ENCODE measurements around the gene DNTT.

Gene DNTT

DNA sequence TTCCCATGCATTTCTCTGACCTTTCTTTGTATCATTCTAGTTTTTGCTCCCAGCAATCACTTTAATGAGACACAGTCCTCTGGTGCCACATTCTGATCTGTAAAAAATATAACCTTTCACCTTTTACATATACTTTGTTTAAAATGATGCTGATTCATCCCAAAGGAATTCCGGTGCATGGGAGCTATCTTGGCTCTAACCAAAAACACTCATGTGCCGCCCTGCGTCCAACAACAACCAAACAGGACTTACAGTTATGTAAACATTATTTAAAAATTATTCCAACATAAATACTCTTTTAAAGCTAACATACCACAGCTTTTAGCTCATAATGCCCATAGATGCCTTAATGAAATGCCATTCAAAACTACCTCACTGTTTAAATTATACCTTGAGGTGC lies 62.3 kb downstream of the DNTT start:
- no peak overlapping the region for H3K9ac ChIP-seq
- H3K79me2 ChIP-seq: no peaks in the 10 kb centered on the region
- H3K4me3 ChIP-seq (ENCODE audit: low read depth, low read length): no peak overlapping the region
- no peaks in the 10 kb centered on the region for H3K27me3 ChIP-seq (ENCODE audit: control insufficient read depth, insufficient read depth, low read length)
- no peak overlapping the region for H2AFZ ChIP-seq
- no peaks in the 10 kb centered on the region for H3K9me3 ChIP-seq (ENCODE audit: control insufficient read depth, low read length)
- no peak overlapping the region for H3K27ac ChIP-seq
- H3K4me1 ChIP-seq: no peaks in the 10 kb centered on the region
- H3K4me2 ChIP-seq (ENCODE audit: low read length): no peak overlapping the region
- H3K36me3 ChIP-seq (ENCODE audit: control insufficient read depth, insufficient read depth, low read length): no peaks in the 10 kb centered on the region
- TF ChIP-seq, protein P1, sequence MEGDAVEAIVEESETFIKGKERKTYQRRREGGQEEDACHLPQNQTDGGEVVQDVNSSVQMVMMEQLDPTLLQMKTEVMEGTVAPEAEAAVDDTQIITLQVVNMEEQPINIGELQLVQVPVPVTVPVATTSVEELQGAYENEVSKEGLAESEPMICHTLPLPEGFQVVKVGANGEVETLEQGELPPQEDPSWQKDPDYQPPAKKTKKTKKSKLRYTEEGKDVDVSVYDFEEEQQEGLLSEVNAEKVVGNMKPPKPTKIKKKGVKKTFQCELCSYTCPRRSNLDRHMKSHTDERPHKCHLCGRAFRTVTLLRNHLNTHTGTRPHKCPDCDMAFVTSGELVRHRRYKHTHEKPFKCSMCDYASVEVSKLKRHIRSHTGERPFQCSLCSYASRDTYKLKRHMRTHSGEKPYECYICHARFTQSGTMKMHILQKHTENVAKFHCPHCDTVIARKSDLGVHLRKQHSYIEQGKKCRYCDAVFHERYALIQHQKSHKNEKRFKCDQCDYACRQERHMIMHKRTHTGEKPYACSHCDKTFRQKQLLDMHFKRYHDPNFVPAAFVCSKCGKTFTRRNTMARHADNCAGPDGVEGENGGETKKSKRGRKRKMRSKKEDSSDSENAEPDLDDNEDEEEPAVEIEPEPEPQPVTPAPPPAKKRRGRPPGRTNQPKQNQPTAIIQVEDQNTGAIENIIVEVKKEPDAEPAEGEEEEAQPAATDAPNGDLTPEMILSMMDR (IDR thresholded peaks at IDR 0.05): no peak

DNA sequence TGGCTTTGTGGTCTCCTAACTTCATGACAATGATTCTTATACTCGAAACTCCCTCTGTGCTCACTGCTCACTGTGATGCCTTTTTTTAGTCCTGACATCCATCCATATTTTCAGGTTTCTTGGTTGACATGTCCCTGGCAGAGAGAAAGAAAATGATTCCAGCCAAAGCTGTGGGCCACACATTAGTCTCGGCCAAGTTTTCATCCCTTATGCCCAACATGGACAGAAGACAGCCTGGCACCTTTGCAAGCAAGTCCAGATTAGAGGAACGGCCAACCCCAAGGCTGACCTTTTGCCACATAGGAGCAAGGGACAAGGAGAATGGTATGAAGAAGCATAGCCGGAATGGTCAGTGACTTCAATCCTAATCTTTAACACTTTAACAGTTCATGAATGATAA lies 63.2 kb downstream of the DNTT start:
- Histone ChIP-seq H3K9ac (no peak overlapping the region), H3K79me2 (no peaks in the 10 kb centered on the region), H3K4me1 (no peaks in the 10 kb centered on the region), H3K9me3 (ENCODE audit: control insufficient read depth, low read length) (no peaks in the 10 kb centered on the region), H3K27me3 (ENCODE audit: control insufficient read depth, insufficient read depth, low read length) (no peaks in the 10 kb centered on the region), H3K4me3 (ENCODE audit: low read depth, low read length) (no peak overlapping the region), H3K4me2 (ENCODE audit: low read length) (no peak overlapping the region), H3K36me3 (ENCODE audit: control insufficient read depth, insufficient read depth, low read length) (no peaks in the 10 kb centered on the region), H3K27ac (no peak overlapping the region), H2AFZ (no peak overlapping the region)
- TF ChIP-seq, protein P1 (IDR thresholded peaks at IDR 0.05): no peak

DNA sequence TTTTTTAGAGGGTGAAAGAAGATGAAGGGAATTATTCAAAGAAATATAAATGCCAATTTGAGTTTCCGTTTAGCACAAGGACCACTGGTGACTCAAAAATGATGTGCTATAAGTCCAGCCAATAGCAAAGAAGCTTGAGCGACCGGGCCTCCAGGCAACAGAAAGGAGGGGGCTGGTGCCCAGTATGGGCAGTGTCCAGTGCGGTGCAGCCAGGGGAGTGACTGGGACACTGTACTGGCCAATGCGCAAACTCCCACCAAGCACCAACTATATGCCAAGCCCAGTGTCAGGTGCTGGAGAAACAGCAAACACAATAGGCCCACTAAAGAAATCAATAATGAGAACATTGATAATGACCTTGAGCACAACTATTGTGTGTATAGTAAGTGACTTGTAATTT lies 64.7 kb downstream of the DNTT start:
- Histone ChIP-seq H3K4me3 (ENCODE audit: low read depth, low read length) (no peak overlapping the region), H3K9ac (no peak overlapping the region), H3K9me3 (ENCODE audit: control insufficient read depth, low read length) (no peaks in the 10 kb centered on the region), H3K79me2 (no peaks in the 10 kb centered on the region), H3K4me2 (ENCODE audit: low read length) (no peak overlapping the region), H3K36me3 (ENCODE audit: control insufficient read depth, insufficient read depth, low read length) (no peaks in the 10 kb centered on the region), H3K27me3 (ENCODE audit: control insufficient read depth, insufficient read depth, low read length) (no peaks in the 10 kb centered on the region), H3K27ac (no peak overlapping the region), H2AFZ (no peak overlapping the region), H3K4me1 (no peaks in the 10 kb centered on the region)
- TF ChIP-seq, protein P1 (IDR thresholded peaks at IDR 0.05): no peak

DNA sequence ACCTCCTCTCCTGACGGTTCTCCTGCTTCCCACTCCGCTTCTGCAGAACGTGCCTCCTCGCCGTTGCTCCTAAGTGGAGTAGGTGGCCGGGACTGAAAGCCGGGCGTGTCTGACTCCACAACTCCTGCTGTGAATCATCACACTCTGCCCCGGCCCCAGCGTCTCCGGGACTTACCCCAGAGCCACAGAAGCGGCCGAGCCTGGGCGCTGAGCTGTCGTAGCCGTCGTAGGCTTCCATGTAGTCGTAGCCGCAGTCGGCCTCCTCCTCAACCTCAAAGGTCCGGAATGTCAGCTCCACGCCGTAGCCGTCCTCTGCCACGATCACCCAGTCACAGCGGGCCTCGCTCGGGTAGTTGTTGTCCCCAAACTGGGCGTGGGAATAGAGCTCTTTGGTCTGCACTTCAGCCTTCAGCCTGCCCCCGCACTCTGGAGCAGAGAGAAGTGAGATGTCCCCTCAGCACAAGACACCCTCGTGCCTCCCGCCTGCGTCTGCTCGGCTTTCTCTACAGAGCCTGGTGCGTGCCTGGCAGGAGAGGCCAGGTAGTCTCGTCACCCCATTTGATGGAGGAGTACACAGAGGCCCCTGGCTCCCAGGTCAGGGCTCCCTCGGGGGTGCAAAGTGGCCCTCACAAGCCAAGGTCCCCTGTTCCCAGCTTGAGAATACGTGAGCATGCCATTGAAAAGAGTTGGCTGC lies 65.8 kb downstream of the DNTT start:
- H3K79me2 ChIP-seq: no peaks in the 10 kb centered on the region
- no peaks in the 10 kb centered on the region for H3K9me3 ChIP-seq (ENCODE audit: control insufficient read depth, low read length)
- no peak overlapping the region for H3K4me2 ChIP-seq (ENCODE audit: low read length)
- H3K27ac ChIP-seq: no peak overlapping the region
- H3K36me3 ChIP-seq (ENCODE audit: control insufficient read depth, insufficient read depth, low read length): no peaks in the 10 kb centered on the region
- no peaks in the 10 kb centered on the region for H3K4me1 ChIP-seq
- H3K27me3 ChIP-seq (ENCODE audit: control insufficient read depth, insufficient read depth, low read length): no peaks in the 10 kb centered on the region
- H3K4me3 ChIP-seq (ENCODE audit: low read depth, low read length): no peak overlapping the region
- TF ChIP-seq, protein P1 (IDR thresholded peaks at IDR 0.05): no peak
- no peak overlapping the region for H2AFZ ChIP-seq
- no peak overlapping the region for H3K9ac ChIP-seq

DNA sequence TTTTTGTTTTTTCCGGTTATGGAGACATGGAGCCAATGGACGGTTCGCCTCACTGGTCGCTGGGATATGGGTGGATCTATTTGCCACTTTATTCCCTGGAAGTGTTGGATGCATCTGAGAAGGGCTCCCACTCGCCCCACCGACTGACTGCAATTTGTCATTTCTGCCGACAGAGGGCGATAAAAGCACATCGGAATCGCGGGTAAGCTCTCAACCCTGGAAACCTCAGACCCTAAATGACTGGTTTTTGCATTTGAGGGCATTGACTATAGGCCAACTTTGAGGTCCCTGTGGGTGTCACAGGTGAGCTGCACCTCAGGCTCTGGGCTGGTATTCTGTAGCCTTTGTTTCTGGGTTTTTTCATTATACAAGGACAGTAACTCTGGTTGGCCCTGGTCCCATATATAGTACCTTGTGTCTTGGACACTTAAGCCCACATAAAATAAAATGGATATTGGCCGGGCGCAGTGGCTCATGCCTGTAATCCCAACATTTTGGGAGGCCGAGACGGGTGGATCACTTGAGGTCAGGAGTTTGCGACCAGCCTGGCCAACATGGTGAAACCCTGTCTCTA lies 66.4 kb downstream of the DNTT start:
- peaks cover 2% of the 10 kb centered on the region for H3K4me1 ChIP-seq
- no peaks in the 10 kb centered on the region for H3K9me3 ChIP-seq (ENCODE audit: control insufficient read depth, low read length)
- no peaks in the 10 kb centered on the region for H3K79me2 ChIP-seq
- no peak overlapping the region for H2AFZ ChIP-seq
- TF ChIP-seq, protein P1 (IDR thresholded peaks at IDR 0.05): peak; percentile 80
- no peak overlapping the region for H3K4me3 ChIP-seq (ENCODE audit: low read depth, low read length)
- no peaks in the 10 kb centered on the region for H3K36me3 ChIP-seq (ENCODE audit: control insufficient read depth, insufficient read depth, low read length)
- H3K9ac ChIP-seq: no peak overlapping the region
- no peaks in the 10 kb centered on the region for H3K27me3 ChIP-seq (ENCODE audit: control insufficient read depth, insufficient read depth, low read length)
- H3K27ac ChIP-seq: no peak overlapping the region
- H3K4me2 ChIP-seq (ENCODE audit: low read length): no peak overlapping the region

Measured in parathyroid adenoma (tissue), 2 donors.